ENCODE measurements around the gene ESR1. TPM values are rescaled to one million over a fixed set of nuclear protein-coding genes. Genes with fewer than 3 reads are reported as not detected.
A peak's percentile ranks its signal among the peaks of the same experiment; 100 is the strongest.
"Not testable (repeated sequence)": the region's sequence is repeated elsewhere in the genome, so short reads cannot be mapped to it uniquely, and the experiment has no call there.

The ESR1 gene
- polyA plus RNA-seq, 3 donors = 0.84 to 2.2 (median 2.0) TPM

GRCh38 chr6:152050451-152051195 is 243.1 kb downstream of the ESR1 start:
- DNase-seq = no peak

GRCh38 chr6:152052061-152052460 is 244.6 kb downstream of the ESR1 start:
- DNase-seq = no peak

DNA sequence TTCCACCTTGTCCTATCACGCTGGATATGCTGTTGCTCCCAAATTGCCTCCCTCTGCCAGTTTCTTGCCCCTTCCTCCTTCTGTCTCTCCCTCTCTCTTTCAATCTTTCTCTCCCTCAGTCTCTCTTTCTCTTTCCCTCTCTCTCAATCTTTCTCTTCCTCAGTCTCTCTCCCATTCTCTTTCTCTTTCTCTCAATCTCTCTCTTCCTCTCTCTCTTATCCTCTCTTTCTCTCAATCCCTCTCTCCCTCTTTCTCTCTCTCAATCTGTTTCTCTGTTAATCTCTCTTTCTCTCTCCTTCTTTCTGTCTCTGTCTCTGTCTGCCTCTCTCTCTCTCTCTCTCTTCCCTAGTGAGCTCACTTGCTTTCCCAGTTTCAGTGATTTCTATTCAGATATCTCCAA is 245.8 kb downstream of the ESR1 start:
- no peak for DNase-seq

DNA sequence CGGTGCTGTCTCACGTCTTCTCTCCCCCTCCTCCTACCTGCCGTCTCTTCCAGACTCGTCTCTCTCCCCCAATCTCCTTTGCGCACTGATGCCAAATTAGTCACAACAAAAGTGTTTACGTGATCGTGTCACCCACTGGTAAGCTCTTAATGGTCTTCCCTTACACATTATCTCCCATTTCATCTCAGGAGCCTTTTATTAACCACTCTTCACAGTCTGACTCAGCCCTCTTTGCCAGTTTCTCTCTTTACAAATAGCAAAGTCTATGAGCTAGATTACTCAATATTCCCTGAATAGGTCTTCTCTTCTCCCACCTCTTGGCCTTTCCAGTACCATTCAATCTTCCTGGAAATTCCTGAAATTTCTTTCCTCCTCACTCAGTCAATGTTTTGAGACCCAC is 247.0 kb downstream of the ESR1 start:
- DNase-seq = no peak

DNA sequence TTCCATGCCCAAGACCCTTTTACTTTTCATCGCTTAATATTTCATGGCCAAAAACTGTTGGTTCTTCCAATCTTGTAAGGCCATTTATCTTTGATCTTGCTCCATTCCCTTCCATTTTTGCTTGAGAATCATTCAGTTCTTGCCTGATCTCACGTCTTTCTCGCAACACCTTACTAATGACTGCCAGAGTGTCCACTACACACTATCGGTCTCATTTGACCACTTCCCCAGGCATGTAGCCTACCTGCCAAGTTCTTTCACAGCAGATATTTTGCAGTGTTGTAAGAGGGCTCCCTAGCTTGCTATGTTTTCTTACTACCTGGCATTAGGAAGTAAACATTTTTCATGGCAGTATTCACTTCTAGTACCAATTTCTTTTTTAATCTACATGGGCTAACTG is 248.0 kb downstream of the ESR1 start:
- no peak for DNase-seq

DNA sequence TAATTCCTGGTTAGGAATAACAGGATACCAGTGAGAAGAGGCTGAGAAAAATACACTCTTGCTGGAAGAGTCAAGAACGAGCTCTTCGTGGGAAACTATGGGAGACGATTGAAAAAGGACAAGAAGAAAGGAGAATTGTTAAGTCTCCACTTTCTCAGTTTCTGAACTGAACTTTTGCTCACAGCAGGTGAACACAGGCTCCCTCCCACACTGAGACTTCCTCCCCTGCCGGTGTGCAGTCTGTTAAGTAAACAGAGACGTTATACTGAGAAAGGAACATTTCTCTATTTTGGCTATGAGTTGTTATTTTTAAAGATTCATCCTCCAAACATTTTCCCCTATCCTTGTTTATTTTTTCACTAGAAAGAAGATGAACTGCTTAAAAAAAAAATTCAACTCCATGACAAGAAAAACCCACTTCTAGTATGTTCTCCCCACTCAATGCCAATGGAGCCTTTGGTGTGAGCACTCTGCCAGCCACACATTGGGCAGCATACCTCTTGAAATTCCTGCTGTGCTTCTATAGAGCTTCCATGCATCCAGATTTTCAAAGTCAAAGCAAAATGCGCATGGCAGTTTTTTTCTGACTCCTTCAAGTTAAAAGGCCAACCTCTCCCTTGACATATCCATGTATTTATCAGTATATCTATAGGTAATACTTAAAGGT is 250.5 kb downstream of the ESR1 start:
- no peak for DNase-seq

DNA sequence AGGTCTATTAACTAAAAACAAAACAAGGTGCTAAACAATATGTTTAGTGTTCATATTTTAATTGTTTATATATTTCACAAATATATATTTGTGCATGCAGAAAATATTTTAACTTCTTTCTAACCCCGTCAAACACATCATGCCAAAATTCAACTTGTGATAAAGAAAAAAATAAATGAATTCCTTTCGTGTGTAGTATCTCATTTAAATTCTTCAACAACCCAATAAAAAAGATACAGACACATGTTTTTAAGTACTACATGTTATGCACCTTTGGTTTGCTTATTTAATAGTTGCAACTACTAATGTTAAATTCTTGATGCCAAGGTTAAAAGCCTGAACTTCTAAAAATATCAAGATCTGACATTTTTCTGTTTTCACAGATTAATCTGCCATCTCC is 252.4 kb downstream of the ESR1 start:
- no peak for DNase-seq

DNA sequence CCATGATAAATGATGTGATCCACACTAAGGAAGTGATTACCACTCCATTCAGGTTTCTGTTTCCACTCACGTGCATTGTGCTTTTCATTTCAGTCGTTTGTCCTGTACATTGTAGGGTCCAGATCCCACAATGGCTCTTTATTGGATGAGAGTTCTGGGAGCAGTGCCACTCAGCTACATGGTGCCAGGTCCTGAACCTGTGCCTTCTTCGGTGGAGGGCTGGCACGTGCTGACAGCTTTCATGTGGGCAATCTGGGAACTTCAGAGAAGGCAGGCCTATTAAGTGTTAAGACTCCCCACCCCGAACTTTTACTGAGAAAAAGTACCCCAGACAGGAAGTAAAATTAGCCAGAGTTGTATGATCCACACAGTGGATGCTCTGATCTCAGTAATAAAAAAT is 255.0 kb downstream of the ESR1 start:
- no peak for DNase-seq

GRCh38 chr6:152063170-152063921 is 255.9 kb downstream of the ESR1 start:
- no peak for DNase-seq

DNA sequence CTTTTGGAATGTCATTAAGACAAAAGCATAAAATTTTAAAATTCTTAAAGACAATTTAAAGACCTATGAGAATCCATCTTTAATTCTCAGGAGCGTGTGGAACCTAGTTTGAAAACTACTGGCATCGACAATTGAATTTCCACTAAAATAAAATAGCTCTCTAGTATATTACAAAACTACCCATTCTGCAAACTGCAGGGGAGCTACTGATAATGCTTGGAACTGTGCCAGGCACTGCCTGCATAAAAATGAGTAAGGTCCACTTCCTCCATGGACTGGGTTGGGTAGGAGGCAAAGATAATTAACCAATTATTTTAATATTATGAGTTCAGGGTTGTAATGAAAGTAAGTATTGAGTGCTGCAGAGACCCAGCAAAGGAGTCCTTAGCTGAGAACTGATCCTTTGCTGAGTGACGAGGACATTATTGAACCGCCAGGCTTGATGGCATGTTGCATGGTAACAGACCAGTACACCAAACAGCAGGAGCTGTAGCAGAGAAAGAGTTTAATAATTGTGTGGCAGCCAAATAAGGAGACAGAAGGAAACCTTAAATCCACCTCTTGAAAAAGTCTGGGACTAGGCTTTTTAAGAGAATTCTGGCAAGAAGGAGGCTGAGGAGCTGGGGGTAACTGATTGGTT is 261.3 kb downstream of the ESR1 start:
- DNase-seq = no peak

- no peak for DNase-seq
Observed at GRCh38 chr6:152070556-152070955, 263.1 kb downstream of the ESR1 start.

DNA sequence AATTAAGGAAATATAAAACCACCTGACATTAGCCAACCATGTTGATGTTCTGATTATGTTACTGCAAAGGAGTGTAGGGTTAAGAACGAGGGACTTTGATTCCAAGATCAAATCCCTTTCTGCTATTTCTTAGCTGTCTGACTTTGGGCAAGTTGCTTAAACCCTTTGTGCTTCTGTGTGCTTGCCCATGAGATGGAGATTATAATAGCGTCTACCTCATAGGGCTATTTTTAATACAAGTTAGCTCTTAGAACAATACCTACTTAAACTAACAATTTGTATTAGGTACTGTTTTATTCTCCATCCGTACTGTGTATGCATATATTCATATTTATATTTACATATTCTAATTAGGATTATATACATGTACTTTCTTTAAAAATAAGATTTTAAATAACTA is 263.8 kb downstream of the ESR1 start:
- DNase-seq = no peak

- no peak for DNase-seq
Observed at GRCh38 chr6:152071843-152072242, 264.4 kb downstream of the ESR1 start.

GRCh38 chr6:152076242-152076641 is 268.8 kb downstream of the ESR1 start:
- not testable (repeated sequence) for DNase-seq

DNA sequence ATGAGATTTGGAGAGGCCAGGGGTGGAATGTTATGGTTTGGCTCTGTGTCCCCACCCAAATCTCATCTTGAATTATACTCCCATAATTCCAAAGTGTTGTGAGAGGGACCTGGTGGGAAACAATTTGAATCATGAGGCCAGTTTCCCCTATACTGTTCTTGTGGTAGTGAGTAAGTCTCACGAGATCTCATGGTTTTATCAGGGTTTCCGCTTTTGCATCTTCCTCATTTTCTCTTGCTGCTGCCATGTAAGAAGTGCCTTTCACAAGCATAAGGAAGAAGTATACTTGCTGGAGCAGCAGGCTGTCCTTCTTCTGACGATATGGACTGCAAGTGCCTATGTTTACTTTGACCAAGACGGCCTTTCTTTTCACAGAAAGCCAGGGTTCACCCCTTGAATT is 270.5 kb downstream of the ESR1 start:
- DNase-seq = no peak

- DNase-seq = no peak
Observed at GRCh38 chr6:152078804-152079203, 271.3 kb downstream of the ESR1 start.

DNA sequence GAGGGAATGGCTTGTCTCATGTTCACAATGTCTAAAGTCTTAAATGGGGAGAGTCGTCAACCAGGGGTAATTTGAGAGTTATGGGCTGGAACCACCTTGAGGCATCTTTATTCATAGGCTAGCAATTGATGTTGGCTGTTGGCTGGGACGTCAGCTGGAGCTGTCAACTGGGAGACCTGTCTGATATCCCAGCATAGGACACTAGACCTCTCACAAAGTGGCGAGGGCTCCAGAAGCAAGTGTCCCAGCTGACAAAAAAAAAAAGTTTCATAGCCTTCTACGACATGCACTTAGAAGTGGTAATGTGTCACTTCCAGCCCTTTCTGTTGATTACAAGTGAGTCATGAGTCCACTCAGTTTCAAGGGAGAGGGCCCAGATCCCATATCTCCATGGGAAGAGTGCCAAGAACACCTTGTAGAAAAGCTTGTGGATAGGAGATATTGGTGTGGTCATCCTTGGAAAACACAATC is 278.0 kb downstream of the ESR1 start:
- DNase-seq = peak; percentile 43

- DNase-seq = no peak
Observed at GRCh38 chr6:152086223-152086873, 278.9 kb downstream of the ESR1 start.

DNA sequence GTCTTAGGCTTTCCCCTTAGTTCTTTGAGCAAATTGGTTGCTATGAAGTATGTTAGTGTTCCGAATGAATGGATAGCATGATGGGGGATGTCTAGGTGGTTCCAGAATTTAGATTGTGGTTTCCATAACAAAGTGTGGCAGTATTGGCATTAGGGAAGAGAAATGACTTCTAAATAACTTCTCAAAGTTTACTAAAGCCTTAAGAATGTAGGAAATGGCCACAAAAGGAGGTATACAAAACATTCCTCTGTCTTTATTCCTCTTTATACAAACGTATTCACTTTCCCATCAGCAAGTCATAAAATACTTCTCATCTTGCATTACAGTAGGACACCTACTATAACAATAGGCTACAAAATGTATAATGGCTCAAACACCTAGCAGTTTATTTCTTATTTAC is 279.6 kb downstream of the ESR1 start:
- DNase-seq = no peak

DNA sequence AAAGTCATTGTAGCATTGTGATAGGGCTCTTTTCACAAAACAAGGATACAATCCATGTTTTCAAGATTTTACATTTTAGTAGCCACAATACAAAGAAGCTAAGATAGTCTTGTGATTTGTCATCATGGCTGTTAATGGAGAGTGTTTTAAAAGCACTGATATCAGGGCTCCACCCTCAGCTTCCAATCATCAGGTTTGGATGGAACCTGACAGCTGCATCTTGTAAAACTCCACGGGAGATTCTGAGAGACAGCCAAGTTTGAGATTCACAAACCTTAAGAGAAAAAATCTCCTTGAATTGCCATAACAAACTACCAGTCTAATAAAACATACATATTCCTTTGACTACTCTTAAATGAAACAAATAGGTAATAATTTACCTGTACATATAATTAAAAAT is 280.2 kb downstream of the ESR1 start:
- DNase-seq = no peak

- DNase-seq = no peak
Observed at GRCh38 chr6:152089992-152090391, 282.5 kb downstream of the ESR1 start.

- no peak for DNase-seq
Observed at GRCh38 chr6:152091201-152091600, 283.7 kb downstream of the ESR1 start.

Measured in renal pelvis (tissue), 4 donors.